Astrocyte (in vitro differentiated cells and primary cell): ENCODE results near the gene TEF. TPM values are rescaled to one million over a fixed set of nuclear protein-coding genes. Genes with fewer than 3 reads are reported as not detected.

Experiments
- DNase-seq: peaks from one replicate; pipeline ENCODE4 v3.0.0-alpha.2; 2010; ENCODE audit warnings: low read depth
- FAIRE-seq: peaks from 2 replicates; lab custom pipeline; 2011; peaks lifted over from hg19 to GRCh38; lab: Jason Lieb, UNC
- H2AFZ ChIP-seq: 2 replicates; pipeline ENCODE4 v1.6.0; 2012; ENCODE audit warnings: low read depth, low read length, inconsistent platforms
- H3K27ac ChIP-seq: 2 replicates; pipeline ENCODE4 v1.5.1; 2011; ENCODE audit warnings: low read depth, low read length, inconsistent platforms
- H3K27me3 ChIP-seq: 2 replicates; pipeline ENCODE4 v1.6.0; 2011; ENCODE audit warnings: low read length, inconsistent platforms; ENCODE audit not compliant: insufficient read depth
- H3K36me3 ChIP-seq: 2 replicates; pipeline ENCODE4 v1.5.1; 2011; ENCODE audit warnings: low read length, inconsistent platforms; ENCODE audit not compliant: insufficient read depth
- H3K4me1 ChIP-seq: 2 replicates; pipeline ENCODE4 v1.5.1; 2011; ENCODE audit warnings: low read length, inconsistent platforms; ENCODE audit not compliant: insufficient read depth
- H3K4me2 ChIP-seq: 2 replicates; pipeline ENCODE4 v1.6.0; 2012; ENCODE audit warnings: low read length, inconsistent platforms
- H3K4me3 ChIP-seq: 2 replicates; pipeline ENCODE4 v1.5.1; 2011; ENCODE audit warnings: low read depth, mild to moderate bottlenecking, low read length, inconsistent platforms; ENCODE audit not compliant: insufficient read depth
- H3K79me2 ChIP-seq: 2 replicates; pipeline ENCODE4 v1.6.0; 2012; ENCODE audit warnings: mild to moderate bottlenecking, low read length, inconsistent platforms; ENCODE audit not compliant: insufficient read depth
- H3K9ac ChIP-seq: 2 replicates; pipeline ENCODE4 v1.6.0; 2012; ENCODE audit warnings: mild to moderate bottlenecking, low read length, inconsistent platforms
- H3K9me3 ChIP-seq: 2 replicates; pipeline ENCODE4 v1.5.1; 2012; ENCODE audit warnings: low read depth, mild to moderate bottlenecking, low read length, inconsistent platforms; ENCODE audit not compliant: insufficient read depth
- H4K20me1 ChIP-seq: 2 replicates; pipeline ENCODE4 v1.6.0; 2012; ENCODE audit warnings: low read length, inconsistent platforms; ENCODE audit not compliant: insufficient read depth
- H3K27ac Mint-ChIP-seq: one replicate; pipeline ENCODE4 v1.8.0; 2021; ENCODE audit warnings: mild to moderate bottlenecking, mixed read lengths; ENCODE audit not compliant: unreplicated experiment
- H3K27me3 Mint-ChIP-seq: one replicate; pipeline ENCODE4 v1.8.0; 2021; ENCODE audit warnings: low read depth, mixed read lengths; ENCODE audit not compliant: unreplicated experiment
- H3K36me3 Mint-ChIP-seq: one replicate; pipeline ENCODE4 v1.8.0; 2021; ENCODE audit warnings: low read depth, mixed read lengths; ENCODE audit not compliant: unreplicated experiment
- H3K4me1 Mint-ChIP-seq: one replicate; pipeline ENCODE4 v1.8.0; 2021; ENCODE audit warnings: low read depth, mixed read lengths; ENCODE audit not compliant: unreplicated experiment
- H3K4me3 Mint-ChIP-seq: one replicate; pipeline ENCODE4 v1.8.0; 2021; ENCODE audit warnings: mild to moderate bottlenecking, moderate library complexity, mixed read lengths; ENCODE audit not compliant: unreplicated experiment
- H3K9me3 Mint-ChIP-seq: one replicate; pipeline ENCODE4 v1.8.0; 2021; ENCODE audit warnings: mild to moderate bottlenecking, mixed read lengths; ENCODE audit not compliant: unreplicated experiment
- EZH2 ChIP-seq: IDR thresholded peaks from 2 replicates; pipeline ENCODE4 v1.6.1; 2012; ENCODE audit warnings: mild to moderate bottlenecking, low read length, inconsistent platforms; ENCODE audit not compliant: insufficient read depth
- total RNA-seq: library from RNA; stranded (reverse); gene quantifications from 2 replicates; pipeline ENCODE4 v1.2.1, GENCODE V29; 2021
- TF ChIP-seq, protein P1 (sequence below): IDR thresholded peaks from 2 replicates; pipeline ENCODE4 v1.5.1; 2011; ENCODE audit warnings: low read depth, mild to moderate bottlenecking, inconsistent platforms, low read length, moderate library complexity; ENCODE audit not compliant: insufficient read depth

TEF gene
- total RNA-seq, 1 donor from 2014 or later = 6.3 TPM

GRCh38 chr22:41357191-41357590 is 24.6 kb upstream of the TEF start:
- no peak overlapping the region for H2AFZ ChIP-seq
- H3K27ac ChIP-seq = no peak overlapping the region
- H3K9me3 ChIP-seq = peaks cover 3% of the 10 kb centered on the region
- Mint-ChIP-seq H3K4me1 (peaks cover 11% of the 10 kb centered on the region), H3K9me3 (no peaks in the 10 kb centered on the region), H3K27me3 (no peaks in the 10 kb centered on the region), H3K36me3 (peaks cover 6% of the 10 kb centered on the region), H3K27ac (no peak overlapping the region), H3K4me3 (no peak overlapping the region)
- no peak overlapping the region for H3K9ac ChIP-seq
- no peak overlapping the region for H3K4me3 ChIP-seq
- no peak overlapping the region for H3K4me2 ChIP-seq
- TF ChIP-seq, protein P1, sequence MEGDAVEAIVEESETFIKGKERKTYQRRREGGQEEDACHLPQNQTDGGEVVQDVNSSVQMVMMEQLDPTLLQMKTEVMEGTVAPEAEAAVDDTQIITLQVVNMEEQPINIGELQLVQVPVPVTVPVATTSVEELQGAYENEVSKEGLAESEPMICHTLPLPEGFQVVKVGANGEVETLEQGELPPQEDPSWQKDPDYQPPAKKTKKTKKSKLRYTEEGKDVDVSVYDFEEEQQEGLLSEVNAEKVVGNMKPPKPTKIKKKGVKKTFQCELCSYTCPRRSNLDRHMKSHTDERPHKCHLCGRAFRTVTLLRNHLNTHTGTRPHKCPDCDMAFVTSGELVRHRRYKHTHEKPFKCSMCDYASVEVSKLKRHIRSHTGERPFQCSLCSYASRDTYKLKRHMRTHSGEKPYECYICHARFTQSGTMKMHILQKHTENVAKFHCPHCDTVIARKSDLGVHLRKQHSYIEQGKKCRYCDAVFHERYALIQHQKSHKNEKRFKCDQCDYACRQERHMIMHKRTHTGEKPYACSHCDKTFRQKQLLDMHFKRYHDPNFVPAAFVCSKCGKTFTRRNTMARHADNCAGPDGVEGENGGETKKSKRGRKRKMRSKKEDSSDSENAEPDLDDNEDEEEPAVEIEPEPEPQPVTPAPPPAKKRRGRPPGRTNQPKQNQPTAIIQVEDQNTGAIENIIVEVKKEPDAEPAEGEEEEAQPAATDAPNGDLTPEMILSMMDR = no peak
- TF ChIP-seq EZH2 = no peak
- peaks cover 8% of the 10 kb centered on the region for H3K36me3 ChIP-seq
- peaks cover 3% of the 10 kb centered on the region for H4K20me1 ChIP-seq
- no peaks in the 10 kb centered on the region for H3K4me1 ChIP-seq
- no peaks in the 10 kb centered on the region for H3K27me3 ChIP-seq
- FAIRE-seq = no peak
- no peak for DNase-seq
- H3K79me2 ChIP-seq = no peaks in the 10 kb centered on the region

DNA sequence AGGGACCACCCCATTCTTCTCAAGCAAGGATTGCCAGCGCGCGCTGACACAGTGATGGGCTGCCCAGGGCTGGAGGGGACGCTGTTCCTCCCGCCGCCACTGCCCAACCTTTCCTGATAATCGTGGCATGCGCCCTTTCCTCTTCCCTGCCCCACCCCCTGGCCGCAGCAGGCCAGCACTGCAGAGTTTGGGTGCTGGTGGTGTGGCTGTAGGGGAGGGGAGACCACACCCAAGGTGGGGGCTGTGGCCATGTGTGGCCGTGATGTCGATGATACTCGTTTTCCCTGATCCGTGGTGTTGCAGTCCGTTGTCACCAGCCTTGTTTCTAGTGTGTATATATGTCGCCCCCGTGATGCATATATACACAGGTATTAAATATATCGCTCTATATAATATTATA is 22.8 kb upstream of the TEF start:
- Histone ChIP-seq H3K27ac (no peak overlapping the region), H3K4me1 (no peaks in the 10 kb centered on the region), H3K4me2 (no peak overlapping the region), H3K9ac (no peak overlapping the region), H3K36me3 (peaks cover 5% of the 10 kb centered on the region), H2AFZ (no peak overlapping the region), H3K4me3 (no peak overlapping the region), H4K20me1 (peaks cover 3% of the 10 kb centered on the region), H3K79me2 (no peaks in the 10 kb centered on the region), H3K9me3 (peaks cover 3% of the 10 kb centered on the region), H3K27me3 (no peaks in the 10 kb centered on the region)
- FAIRE-seq = no peak
- Mint-ChIP-seq H3K9me3 (no peaks in the 10 kb centered on the region), H3K4me1 (peaks cover 9% of the 10 kb centered on the region), H3K27me3 (no peaks in the 10 kb centered on the region), H3K36me3 (peaks cover 7% of the 10 kb centered on the region), H3K4me3 (no peak overlapping the region), H3K27ac (no peak overlapping the region)
- no peak for TF ChIP-seq EZH2
- TF ChIP-seq, protein P1 = no peak
- no peak for DNase-seq

GRCh38 chr22:41359376-41359775 is 22.4 kb upstream of the TEF start:
- DNase-seq (no peak), FAIRE-seq (no peak)
- H3K79me2 ChIP-seq = no peaks in the 10 kb centered on the region
- H3K4me1 ChIP-seq = no peaks in the 10 kb centered on the region
- TF ChIP-seq EZH2 = no peak
- TF ChIP-seq, protein P1 = no peak
- no peak overlapping the region for H3K4me3 ChIP-seq
- no peak overlapping the region for H3K4me2 ChIP-seq
- H2AFZ ChIP-seq = no peak overlapping the region
- H3K36me3 ChIP-seq = peaks cover under 1% of the 10 kb centered on the region
- peaks cover 3% of the 10 kb centered on the region for H3K9me3 ChIP-seq
- Mint-ChIP-seq H3K4me3 (no peak overlapping the region), H3K36me3 (peaks cover 4% of the 10 kb centered on the region), H3K27ac (no peak overlapping the region), H3K9me3 (no peaks in the 10 kb centered on the region), H3K4me1 (peaks cover 9% of the 10 kb centered on the region), H3K27me3 (no peaks in the 10 kb centered on the region)
- H3K9ac ChIP-seq = no peak overlapping the region
- peaks cover 3% of the 10 kb centered on the region for H4K20me1 ChIP-seq
- H3K27ac ChIP-seq = no peak overlapping the region
- no peaks in the 10 kb centered on the region for H3K27me3 ChIP-seq
